NB4 (cell line): ENCODE results near the gene GPR12.
"Not testable (repeated sequence)": the region's sequence is repeated elsewhere in the genome, so short reads cannot be mapped to it uniquely, and the experiment has no call there.

Experiments used
- DNase-seq: peaks from one replicate; pipeline ENCODE4 v3.0.0; 2010; ENCODE audit warnings: low read depth
- H3K4me3 ChIP-seq: one replicate; pipeline ENCODE4 v1.5.1; 2011; ENCODE audit warnings: mild to moderate bottlenecking, low read depth, low read length, moderate library complexity
- MAX ChIP-seq: IDR thresholded peaks from 2 replicates; pipeline ENCODE4 v1.6.1; 2011; ENCODE audit warnings: low read depth, low read length
- MYC ChIP-seq: IDR thresholded peaks from 2 replicates; pipeline ENCODE4 v1.6.1; 2011; ENCODE audit warnings: low read depth, low read length
- POLR2A ChIP-seq: IDR thresholded peaks from 2 replicates; pipeline ENCODE4 v1.6.1; 2011; ENCODE audit warnings: mild to moderate bottlenecking; ENCODE audit not compliant: insufficient read length; ENCODE audit errors: extremely low read depth
- TF ChIP-seq, protein P1 (sequence below): IDR thresholded peaks from one replicate; pipeline ENCODE4 v1.5.1; 2012; ENCODE audit warnings: low read depth, low read length

Gene GPR12

DNA sequence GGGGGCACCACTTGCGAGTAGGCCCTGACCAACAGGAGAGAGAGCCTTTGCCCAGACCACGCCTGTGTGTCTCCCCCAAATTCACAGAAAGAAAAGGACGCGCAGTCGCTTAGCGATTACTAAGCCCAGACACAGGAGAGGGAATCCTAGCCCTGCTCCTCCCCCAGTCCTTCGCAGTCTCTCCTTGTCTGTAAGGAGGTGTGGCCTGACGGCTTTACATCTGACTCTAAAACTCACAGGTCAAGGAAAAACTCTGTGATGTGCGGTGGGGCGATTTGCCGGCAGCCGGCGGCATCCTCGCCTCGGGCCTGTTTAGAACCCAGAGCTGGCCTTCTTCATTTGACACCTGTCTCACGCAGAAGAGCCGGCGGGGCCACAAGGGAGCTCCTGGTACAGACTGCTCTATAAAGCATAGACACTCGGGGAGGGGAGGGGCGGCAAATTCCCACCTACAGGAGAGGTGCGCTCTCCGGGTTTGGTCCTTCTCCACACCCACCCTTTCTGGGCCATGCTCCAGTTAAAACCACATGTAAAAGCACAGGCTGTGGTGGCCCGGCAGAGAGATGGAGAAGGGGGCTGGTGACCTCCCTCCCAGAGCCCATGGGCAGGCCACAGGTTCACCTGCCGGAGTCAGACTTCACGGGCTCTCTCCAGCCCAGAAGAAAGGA, 17.8 kb downstream of the GPR12 start:
- TF ChIP-seq POLR2A (no peak), MYC (no peak), MAX (no peak)
- TF ChIP-seq, protein P1, sequence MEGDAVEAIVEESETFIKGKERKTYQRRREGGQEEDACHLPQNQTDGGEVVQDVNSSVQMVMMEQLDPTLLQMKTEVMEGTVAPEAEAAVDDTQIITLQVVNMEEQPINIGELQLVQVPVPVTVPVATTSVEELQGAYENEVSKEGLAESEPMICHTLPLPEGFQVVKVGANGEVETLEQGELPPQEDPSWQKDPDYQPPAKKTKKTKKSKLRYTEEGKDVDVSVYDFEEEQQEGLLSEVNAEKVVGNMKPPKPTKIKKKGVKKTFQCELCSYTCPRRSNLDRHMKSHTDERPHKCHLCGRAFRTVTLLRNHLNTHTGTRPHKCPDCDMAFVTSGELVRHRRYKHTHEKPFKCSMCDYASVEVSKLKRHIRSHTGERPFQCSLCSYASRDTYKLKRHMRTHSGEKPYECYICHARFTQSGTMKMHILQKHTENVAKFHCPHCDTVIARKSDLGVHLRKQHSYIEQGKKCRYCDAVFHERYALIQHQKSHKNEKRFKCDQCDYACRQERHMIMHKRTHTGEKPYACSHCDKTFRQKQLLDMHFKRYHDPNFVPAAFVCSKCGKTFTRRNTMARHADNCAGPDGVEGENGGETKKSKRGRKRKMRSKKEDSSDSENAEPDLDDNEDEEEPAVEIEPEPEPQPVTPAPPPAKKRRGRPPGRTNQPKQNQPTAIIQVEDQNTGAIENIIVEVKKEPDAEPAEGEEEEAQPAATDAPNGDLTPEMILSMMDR: no peak
- DNase-seq: no peak
- H3K4me3 ChIP-seq: no peak overlapping the region

DNA sequence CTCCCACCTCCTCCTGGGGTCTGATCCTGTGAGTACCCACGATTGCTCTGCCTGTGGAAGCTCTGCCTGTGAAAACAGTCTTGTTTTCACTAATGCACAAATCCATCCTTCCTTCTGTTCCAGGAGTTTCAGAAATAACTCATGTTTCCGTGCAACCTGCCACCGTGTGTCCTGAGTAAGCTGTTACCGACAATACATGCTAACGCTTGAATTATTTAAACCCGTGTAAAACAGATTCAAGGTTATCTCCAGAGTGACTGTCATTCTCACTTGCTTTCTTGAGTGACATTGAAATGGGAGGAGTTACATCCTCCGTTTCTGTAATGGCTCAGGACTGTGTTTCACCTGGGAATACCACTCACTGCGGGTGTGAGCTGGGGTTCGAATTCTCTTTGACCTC, 24.9 kb downstream of the GPR12 start:
- no peak for DNase-seq
- TF ChIP-seq POLR2A (no peak), MYC (no peak), MAX (no peak)
- TF ChIP-seq, protein P1: no peak

DNA sequence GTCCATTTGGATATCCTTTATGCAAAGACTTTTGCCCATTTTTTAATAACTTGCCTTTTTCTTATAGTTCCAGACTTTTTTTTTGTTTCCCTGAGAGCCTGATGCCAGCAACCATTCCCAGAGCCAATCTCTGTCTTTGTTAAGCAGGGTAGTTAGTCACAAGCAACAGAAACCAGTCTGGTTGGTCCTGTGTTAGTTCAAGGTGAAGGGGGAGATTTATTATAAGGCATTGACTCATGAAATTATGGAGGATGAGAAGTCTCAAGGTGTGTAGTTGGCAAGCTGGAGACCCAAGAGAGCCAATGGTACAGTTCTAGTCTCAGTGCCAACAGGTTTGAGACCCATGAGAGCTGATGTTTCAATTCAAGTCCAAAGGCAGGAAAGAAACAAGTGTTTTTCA, 33.0 kb downstream of the GPR12 start:
- H3K4me3 ChIP-seq: no peak overlapping the region
- TF ChIP-seq POLR2A: no peak
- no peak for TF ChIP-seq MYC
- TF ChIP-seq MAX: no peak
- TF ChIP-seq, protein P1: no peak
- DNase-seq: no peak

More for the DNA sequence above, 24.9 kb downstream of the GPR12 start:
- H3K4me3 ChIP-seq: no peak overlapping the region

GRCh38 chr13:26727122-26727521, 33.5 kb downstream of the GPR12 start:
- TF ChIP-seq MYC (no peak), MAX (no peak), POLR2A (no peak)
- TF ChIP-seq, protein P1: no peak
- H3K4me3 ChIP-seq: no peak overlapping the region
- DNase-seq: no peak

GRCh38 chr13:26726684-26727083, 33.9 kb downstream of the GPR12 start:
- TF ChIP-seq POLR2A: no peak
- TF ChIP-seq, protein P1: no peak
- TF ChIP-seq MYC: no peak
- no peak for TF ChIP-seq MAX
- no peak for DNase-seq
- no peak overlapping the region for H3K4me3 ChIP-seq

- DNase-seq, H3K4me3 ChIP-seq: not testable (repeated sequence)
Measured at GRCh38 chr13:26723620-26724019, 37.0 kb downstream of the GPR12 start.
